Medulla oblongata (tissue), 1 donor: ENCODE data around the gene MAB21L4.

Source experiments
- DNase-seq: peaks from one replicate; pipeline ENCODE4 v3.0.0-alpha.2; 2015; ENCODE audit errors: extremely low spot score

The MAB21L4 gene

GRCh38 chr2:240895656-240896388 lies at the start of gene MAB21L4:
MAB21L4 (minus strand) TSS chr2:240896156; CDS start chr2:240895997, 159 bp downstream.
- DNase-seq = no peak

- no peak for DNase-seq
Measured at GRCh38 chr2:240936106-240936505, 40.1 kb upstream of the MAB21L4 start.

GRCh38 chr2:240935103-240935876 lies 39.3 kb upstream of the MAB21L4 start:
- DNase-seq = no peak

GRCh38 chr2:240934701-240935102 lies 38.7 kb upstream of the MAB21L4 start:
- DNase-seq = no peak

GRCh38 chr2:240933966-240934700 lies 38.2 kb upstream of the MAB21L4 start:
- DNase-seq = no peak

- no peak for DNase-seq
Measured at GRCh38 chr2:240933048-240933965, 37.4 kb upstream of the MAB21L4 start.

- DNase-seq = no peak
Measured at GRCh38 chr2:240932724-240933047, 36.7 kb upstream of the MAB21L4 start.

- DNase-seq = no peak
Measured at GRCh38 chr2:240932001-240932723, 36.2 kb upstream of the MAB21L4 start.

GRCh38 chr2:240931319-240931949 lies 35.5 kb upstream of the MAB21L4 start:
- DNase-seq = no peak

GRCh38 chr2:240930631-240931318 lies 34.8 kb upstream of the MAB21L4 start:
- DNase-seq = no peak

GRCh38 chr2:240930096-240930630 lies 34.2 kb upstream of the MAB21L4 start:
- no peak for DNase-seq

GRCh38 chr2:240929364-240930095 lies 33.6 kb upstream of the MAB21L4 start:
- DNase-seq = no peak

- no peak for DNase-seq
Measured at GRCh38 chr2:240928476-240929363, 32.8 kb upstream of the MAB21L4 start.

GRCh38 chr2:240927390-240927781 lies 31.4 kb upstream of the MAB21L4 start:
- no peak for DNase-seq

GRCh38 chr2:240926516-240927389 lies 30.8 kb upstream of the MAB21L4 start:
- DNase-seq = no peak
